ENCODE data around the gene SPATA31A3.
"Not testable (repeated sequence)": the region's sequence is repeated elsewhere in the genome, so short reads cannot be mapped to it uniquely, and the experiment has no call there.

SPATA31A3 gene

DNA sequence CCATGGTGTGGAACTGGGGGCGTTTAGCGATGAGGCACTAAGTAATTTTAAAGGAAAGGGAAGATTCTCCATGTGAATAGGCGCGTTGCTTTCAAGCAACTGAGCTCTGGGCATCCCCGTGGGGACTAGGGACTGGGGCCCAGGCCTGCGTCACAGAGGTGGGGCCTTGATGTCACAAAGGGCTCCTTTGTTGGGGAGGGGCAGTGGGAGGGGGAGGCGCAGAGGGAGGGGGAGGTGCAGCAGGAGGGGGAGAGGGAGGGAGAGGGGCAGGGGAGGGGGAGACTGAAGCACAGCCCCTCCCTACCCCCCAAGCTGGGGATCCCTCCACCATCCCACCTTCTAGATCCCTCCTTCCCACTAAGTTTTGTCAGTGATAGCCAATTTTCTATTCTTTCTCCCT is at the start of gene SPATA31A3:
SPATA31A3 (minus strand) TSS at position 101 of the 400 bp plus-strand sequence; CDS start at position 72, 29 bp downstream.
- not testable (repeated sequence) for DNase-seq (ENCODE audit: extremely low read depth, low read depth)

DNA sequence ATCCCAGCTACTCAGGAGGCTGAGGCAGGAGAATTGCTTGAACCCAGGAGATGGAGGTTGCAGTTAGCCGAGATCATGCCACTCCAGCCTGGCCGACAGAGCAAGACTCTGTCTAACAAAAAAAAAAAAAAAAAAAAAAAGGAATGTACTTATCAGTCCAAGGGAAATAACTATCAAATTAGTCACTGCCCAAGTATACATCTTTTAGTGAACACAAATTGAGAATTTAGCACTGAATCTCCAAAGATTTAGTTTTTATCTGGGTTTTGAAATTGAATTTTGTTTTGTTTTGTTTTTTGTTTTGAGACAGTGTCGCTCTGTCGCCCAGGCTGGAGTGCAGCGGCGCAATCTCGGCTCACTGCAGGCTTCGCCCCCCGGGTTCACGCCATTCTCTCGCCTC is 39.8 kb downstream of the SPATA31A3 start:
- not testable (repeated sequence) for DNase-seq (ENCODE audit: extremely low read depth, low read depth)

DNA sequence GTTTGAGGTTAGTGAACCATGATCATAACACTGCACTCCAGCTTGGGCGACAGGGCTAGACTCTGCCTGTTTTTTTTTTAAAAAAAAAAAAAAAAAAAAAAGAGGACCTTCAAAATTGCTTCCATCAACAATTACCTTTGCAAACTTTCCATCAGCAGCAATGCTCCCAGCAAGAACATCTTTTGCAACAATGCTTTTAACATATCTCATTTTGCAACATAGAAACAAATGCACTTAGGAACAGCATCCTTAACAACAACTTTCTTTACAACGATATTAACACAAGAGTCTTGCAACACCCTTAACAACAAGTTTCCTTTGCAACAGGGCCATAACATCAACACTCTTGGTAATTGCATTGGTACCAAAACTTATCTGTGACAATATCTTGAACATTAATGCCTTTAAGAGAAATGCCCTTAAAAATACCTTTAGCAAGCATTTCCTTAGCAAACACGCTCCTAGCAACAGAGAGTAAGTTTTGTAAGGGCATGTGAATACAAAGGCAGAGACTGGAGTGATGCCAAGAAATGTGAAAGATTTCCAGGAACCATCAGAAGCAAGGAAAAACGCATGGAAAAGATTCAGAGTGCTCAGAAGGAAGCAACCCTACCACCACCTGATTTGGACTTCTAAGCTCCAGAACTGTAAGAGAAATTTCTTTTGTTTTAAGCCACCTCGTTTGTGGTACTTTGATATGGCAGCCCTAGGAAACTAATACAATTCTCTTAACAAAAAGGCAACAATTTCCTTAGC is 49.8 kb downstream of the SPATA31A3 start:
- not testable (repeated sequence) for DNase-seq (ENCODE audit: extremely low read depth, low read depth)

DNA sequence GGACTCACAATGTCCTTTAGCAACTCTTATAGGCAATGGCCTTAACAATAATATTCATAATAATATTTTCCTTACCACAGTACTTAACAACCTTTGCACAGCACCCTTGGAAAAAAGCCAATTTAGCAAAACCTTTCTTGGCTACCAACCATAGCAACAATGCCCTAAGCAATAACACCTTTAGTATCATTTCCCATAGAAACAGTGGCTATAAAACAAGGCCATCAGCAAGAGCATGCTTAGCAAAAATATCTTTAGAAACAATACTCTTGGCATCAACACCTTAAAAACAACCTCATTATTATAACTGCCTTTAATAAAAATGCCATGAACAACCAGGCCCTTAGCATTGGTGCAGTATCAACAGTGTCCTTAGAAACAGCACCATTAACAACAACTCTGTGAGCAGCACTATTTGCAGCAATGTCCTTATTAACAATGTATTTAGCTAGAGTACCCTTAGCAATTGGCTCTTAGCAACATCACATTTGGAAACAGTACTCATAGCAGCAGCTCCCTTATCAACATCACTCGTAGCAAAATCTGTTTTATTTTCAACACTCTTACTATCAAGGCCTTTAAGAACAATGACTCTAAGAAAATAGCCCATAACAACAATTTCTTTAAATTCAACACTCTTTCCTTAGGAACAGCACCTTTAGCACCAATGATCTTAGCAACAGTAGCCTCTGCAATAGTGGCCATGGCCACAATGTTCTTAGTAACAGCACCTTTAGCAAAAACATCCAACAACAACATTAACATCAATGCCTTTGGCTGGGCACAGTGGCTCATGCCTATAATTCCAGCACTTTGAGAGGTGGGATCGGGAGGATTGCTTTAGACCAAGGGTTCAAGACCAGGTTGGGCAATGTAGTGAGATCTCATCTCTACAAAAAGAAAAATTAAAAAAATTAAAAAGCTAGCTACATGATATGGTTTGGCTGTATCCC is 52.2 kb downstream of the SPATA31A3 start:
- not testable (repeated sequence) for DNase-seq (ENCODE audit: extremely low read depth, low read depth)

DNA sequence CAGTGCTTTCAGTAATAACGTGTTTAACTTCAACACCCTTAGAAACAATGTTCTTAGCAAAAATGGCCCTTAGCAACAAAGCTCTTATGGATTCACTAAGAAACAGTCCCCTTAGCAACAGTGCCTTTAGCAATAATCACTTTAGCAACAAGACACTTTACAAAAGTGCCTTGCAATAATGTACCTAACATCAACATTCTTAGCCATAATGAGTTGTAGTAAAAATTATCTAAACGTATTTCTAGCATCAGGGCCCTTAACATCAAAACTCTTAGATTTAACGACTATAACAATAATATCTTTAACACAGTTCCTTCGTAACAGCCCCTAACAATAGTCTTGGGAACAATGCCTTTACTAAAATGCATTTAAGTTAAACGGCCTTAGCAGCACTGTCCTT is 54.0 kb downstream of the SPATA31A3 start:
- DNase-seq (ENCODE audit: extremely low read depth, low read depth), result not testable (repeated sequence)

DNA sequence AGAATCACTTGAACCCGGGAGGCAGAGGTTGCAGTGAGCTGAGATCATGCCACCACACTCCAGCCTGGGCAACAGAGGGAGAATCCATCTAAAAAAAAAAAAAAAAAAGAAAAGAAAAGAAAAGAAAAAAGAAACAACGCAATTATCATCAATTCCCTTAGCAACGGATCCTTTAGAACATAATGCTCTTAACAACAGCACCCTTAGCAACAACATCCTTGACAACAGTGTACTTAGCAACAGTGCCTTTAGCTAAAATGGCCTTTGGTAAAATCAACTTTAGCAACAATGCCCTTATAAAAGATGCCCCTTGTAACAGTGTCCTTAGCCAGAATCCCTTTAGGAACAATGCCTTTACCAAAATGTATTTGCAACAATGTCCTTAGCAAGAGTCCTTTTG is 54.7 kb downstream of the SPATA31A3 start:
- not testable (repeated sequence) for DNase-seq (ENCODE audit: extremely low read depth, low read depth)

All from AG09319 (cell line).